ENCODE results near the gene ENTPD3.

DNA sequence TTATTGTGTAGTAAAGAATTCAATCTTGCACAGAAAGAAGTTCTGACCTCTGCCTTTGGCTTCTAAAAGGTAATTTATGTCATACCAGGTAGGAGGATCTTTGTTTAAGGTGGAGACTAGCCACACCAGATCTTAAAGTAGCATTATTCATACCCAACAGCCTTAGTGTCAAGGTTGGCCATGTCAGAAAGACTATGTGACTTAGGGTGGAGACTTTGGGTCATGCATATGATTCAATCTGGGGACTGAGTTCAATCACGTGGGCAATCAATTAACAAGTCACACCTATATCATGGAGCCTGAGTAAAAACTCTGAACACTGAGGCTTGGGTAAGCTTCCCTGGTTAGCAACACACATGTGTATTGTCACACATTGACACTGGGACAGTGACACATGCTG, 28.5 kb upstream of the ENTPD3 start:
- TF ChIP-seq CTCF (IDR thresholded peaks at IDR 0.05) (no peak), EZH2 (IDR thresholded peaks at IDR 0.05; ENCODE audit: borderline replicate concordance, insufficient read depth, low read depth, low read length, poor library complexity, severe bottlenecking) (no peak)
